HCT116 (cell line): ENCODE results near the gene C1QBP.

ENCODE experiments used
- CTCF ChIP-seq, 3 experiments: fragments of 200-600 bp in 1 of 3; sonication (generic) in 1 of 3; IDR thresholded peaks in 2 of 3; conservative IDR thresholded peaks in 1 of 3; 2 replicates each; pipeline ENCODE4 v1.5.1; 2012 to 2017; ENCODE audit warnings: low read depth in 2 of 3, low read length in 2 of 3, antibody characterized with exemption in 1 of 3, borderline replicate concordance in 1 of 3, control low read depth in 1 of 3, mild to moderate bottlenecking in 1 of 3, mixed read lengths in 1 of 3, mixed run types in 1 of 3, moderate library complexity in 1 of 3; ENCODE audit not compliant: insufficient read depth in 1 of 3
- EZH2 ChIP-seq: fragments of 200-600 bp; sonication (generic); IDR thresholded peaks from 2 replicates; pipeline ENCODE4 v1.6.1; 2017; ENCODE audit warnings: antibody characterized with exemption, mixed run types
- EZH2phosphoT487 ChIP-seq: fragments of 200-600 bp; IDR thresholded peaks from 2 replicates; pipeline ENCODE4 v1.6.1; 2018; ENCODE audit warnings: antibody characterized with exemption, borderline replicate concordance

GRCh38 chr17:5419356-5419958 is 19.5 kb downstream of the C1QBP start, which contains the start of gene NUP88:
- TF ChIP-seq EZH2 (no peak), CTCF (IDR thresholded peaks at IDR 0.05 in 2 of 3, conservative IDR thresholded peaks at IDR 0.05 in 1 of 3; ENCODE audit: borderline replicate concordance in 1 of 3, insufficient read depth in 1 of 3, low read depth in 2 of 3, low read length in 2 of 3) (no peak), EZH2phosphoT487 (no peak)
